Chondrocyte (in vitro differentiated cells): Measurements from ENCODE around the gene CACTIN. TPM values are rescaled to one million over a fixed set of nuclear protein-coding genes. Genes with fewer than 3 reads are reported as not detected.
"Not testable (repeated sequence)": the region's sequence is repeated elsewhere in the genome, so short reads cannot be mapped to it uniquely, and the experiment has no call there.

Experiments
- DNase-seq: peaks from one replicate; pipeline ENCODE4 v3.0.0; 2021; ENCODE audit warnings: mixed read lengths, low spot score
- H3K27ac Mint-ChIP-seq: one replicate; pipeline ENCODE4 v1.8.0; 2021; ENCODE audit warnings: mild to moderate bottlenecking, moderate library complexity, mixed read lengths; ENCODE audit not compliant: unreplicated experiment
- H3K27me3 Mint-ChIP-seq: 2 replicates; pipeline ENCODE4 v1.8.0; 2021; ENCODE audit warnings: low read depth, mixed read lengths
- H3K36me3 Mint-ChIP-seq: 2 replicates; pipeline ENCODE4 v1.8.0; 2021; ENCODE audit warnings: low read depth, mixed read lengths
- H3K4me1 Mint-ChIP-seq: 2 replicates; pipeline ENCODE4 v1.8.0; 2021; ENCODE audit warnings: low read depth, mild to moderate bottlenecking, mixed read lengths
- H3K4me3 Mint-ChIP-seq: one replicate; pipeline ENCODE4 v1.8.0; 2021; ENCODE audit warnings: mild to moderate bottlenecking, moderate library complexity, mixed read lengths; ENCODE audit not compliant: unreplicated experiment
- H3K9me3 Mint-ChIP-seq: 2 replicates; pipeline ENCODE4 v1.8.0; 2021; ENCODE audit warnings: low read depth, mixed read lengths
- CTCF ChIP-seq: fragments of 200-600 bp; sonication (generic); IDR thresholded peaks from 2 replicates; pipeline ENCODE4 v1.5.0; 2021; ENCODE audit warnings: antibody characterized with exemption, mild to moderate bottlenecking, moderate library complexity
- total RNA-seq: library from RNA; stranded (reverse); gene quantifications from 3 replicates; pipeline ENCODE4 v1.2.1, GENCODE V29; 2021

CACTIN gene
- total RNA-seq, 1 donor from 2014 or later, result 19.5 TPM

GRCh38 chr19:3632739-3633558, 6.4 kb upstream of the CACTIN start:
- no peaks in the 10 kb centered on the region for H3K9me3 Mint-ChIP-seq
- no peak for TF ChIP-seq CTCF
- H3K27ac Mint-ChIP-seq, result no peak overlapping the region
- H3K27me3 Mint-ChIP-seq, result no peaks in the 10 kb centered on the region
- H3K4me1 Mint-ChIP-seq, result no peaks in the 10 kb centered on the region
- peaks cover 11% of the 10 kb centered on the region for H3K36me3 Mint-ChIP-seq
- DNase-seq, result no peak
- no peak overlapping the region for H3K4me3 Mint-ChIP-seq

DNA sequence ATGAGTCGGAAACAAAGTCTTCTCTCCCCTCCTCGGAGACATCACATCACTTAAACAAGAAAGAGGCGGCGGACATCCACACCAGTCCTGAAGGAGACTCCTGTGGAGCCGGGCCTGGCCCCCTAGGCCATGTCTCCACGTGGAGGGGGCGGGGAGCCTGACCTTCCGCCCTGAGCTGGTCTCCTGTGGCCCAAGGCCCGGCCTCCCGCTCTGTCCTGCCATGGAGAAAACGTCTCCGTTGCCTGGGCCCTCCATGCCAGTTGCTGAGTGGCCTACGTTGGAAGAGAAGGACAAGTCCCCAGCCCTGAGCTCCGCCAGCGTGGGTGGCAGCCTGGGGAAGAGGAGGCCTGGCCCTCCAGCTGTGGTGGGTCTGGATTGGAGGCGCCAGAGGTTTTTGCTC, 5.5 kb upstream of the CACTIN start:
- H3K36me3 Mint-ChIP-seq, result peaks cover 11% of the 10 kb centered on the region
- TF ChIP-seq CTCF, result no peak

GRCh38 chr19:3631053-3631861, 4.7 kb upstream of the CACTIN start:
- no peak overlapping the region for H3K27ac Mint-ChIP-seq
- H3K36me3 Mint-ChIP-seq, result peaks cover 11% of the 10 kb centered on the region
- no peaks in the 10 kb centered on the region for H3K27me3 Mint-ChIP-seq
- TF ChIP-seq CTCF, result no peak
- no peak overlapping the region for H3K4me3 Mint-ChIP-seq
- DNase-seq, result no peak
- H3K9me3 Mint-ChIP-seq, result no peaks in the 10 kb centered on the region
- peaks cover 4% of the 10 kb centered on the region for H3K4me1 Mint-ChIP-seq

More for the DNA sequence above, 5.5 kb upstream of the CACTIN start:
- no peaks in the 10 kb centered on the region for H3K27me3 Mint-ChIP-seq
- H3K4me1 Mint-ChIP-seq, result peaks cover 2% of the 10 kb centered on the region
- H3K9me3 Mint-ChIP-seq, result no peaks in the 10 kb centered on the region
- no peak for DNase-seq
- H3K27ac Mint-ChIP-seq, result no peak overlapping the region
- H3K4me3 Mint-ChIP-seq, result no peak overlapping the region

GRCh38 chr19:3628766-3629165, 2.2 kb upstream of the CACTIN start:
- peaks cover 11% of the 10 kb centered on the region for H3K36me3 Mint-ChIP-seq
- not testable (repeated sequence) for H3K27ac Mint-ChIP-seq

DNA sequence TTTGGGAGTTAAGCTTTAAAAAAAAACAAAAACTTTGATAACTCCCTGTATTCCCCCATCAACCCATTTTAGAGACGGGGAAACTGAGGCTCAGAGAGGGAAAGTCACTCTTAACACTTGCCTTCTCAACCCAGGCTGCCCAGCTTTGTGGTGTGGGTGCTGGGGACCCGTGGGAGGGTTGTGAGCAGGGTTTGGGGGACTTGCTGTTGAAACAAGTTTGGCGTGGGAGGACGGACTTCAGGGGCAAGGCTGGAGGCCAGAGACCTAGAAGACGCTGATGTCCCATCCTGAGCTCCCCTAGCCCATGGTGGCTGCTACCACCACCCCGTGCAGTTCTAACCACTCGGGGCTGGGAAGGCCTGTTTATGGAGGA, 747 bp upstream of the CACTIN start:
- no peaks in the 10 kb centered on the region for H3K27me3 Mint-ChIP-seq
- no peak for TF ChIP-seq CTCF
- DNase-seq, result no peak
- H3K4me3 Mint-ChIP-seq, result peak overlapping the region; percentile 91
- peaks cover 27% of the 10 kb centered on the region for H3K4me1 Mint-ChIP-seq
- H3K27ac Mint-ChIP-seq, result peak overlapping the region; percentile 97
- H3K36me3 Mint-ChIP-seq, result peaks cover 9% of the 10 kb centered on the region
- H3K9me3 Mint-ChIP-seq, result no peaks in the 10 kb centered on the region

More at GRCh38 chr19:3628766-3629165, 2.2 kb upstream of the CACTIN start:
- not testable (repeated sequence) for H3K9me3 Mint-ChIP-seq, H3K27me3 Mint-ChIP-seq, DNase-seq, H3K4me3 Mint-ChIP-seq
- H3K4me1 Mint-ChIP-seq, result peaks cover 27% of the 10 kb centered on the region
